NCI-H82 treated with DMSO at 0.1 percent for 48 hours (cell line): ENCODE results near the gene FZD10.

Experiments used
- DNase-seq: peaks from one replicate; lab custom pipeline; 2025; ENCODE audit not compliant: unreplicated experiment; lab: John Stamatoyannopoulos, UW

Gene FZD10

DNA sequence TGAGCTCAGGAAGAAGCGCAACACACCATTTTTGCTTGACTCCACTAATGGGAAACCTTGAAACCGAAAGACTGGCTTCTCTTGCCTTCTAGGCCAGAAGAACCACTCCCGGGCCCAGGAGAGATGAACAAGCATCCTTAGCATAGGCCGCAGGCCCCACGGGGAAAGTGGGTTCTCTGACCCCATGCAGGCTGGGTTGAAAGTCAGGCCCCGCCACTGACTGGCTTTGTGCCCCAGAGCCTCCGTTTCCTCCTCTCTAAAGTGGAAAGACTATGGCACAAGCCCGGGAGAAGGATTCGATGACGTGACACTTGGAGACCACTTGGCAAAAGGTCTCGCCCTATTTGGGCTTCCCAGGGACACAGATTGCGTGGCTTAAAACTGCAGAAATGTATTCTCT, 9.9 kb upstream of the FZD10 start:
- no peak for DNase-seq

DNA sequence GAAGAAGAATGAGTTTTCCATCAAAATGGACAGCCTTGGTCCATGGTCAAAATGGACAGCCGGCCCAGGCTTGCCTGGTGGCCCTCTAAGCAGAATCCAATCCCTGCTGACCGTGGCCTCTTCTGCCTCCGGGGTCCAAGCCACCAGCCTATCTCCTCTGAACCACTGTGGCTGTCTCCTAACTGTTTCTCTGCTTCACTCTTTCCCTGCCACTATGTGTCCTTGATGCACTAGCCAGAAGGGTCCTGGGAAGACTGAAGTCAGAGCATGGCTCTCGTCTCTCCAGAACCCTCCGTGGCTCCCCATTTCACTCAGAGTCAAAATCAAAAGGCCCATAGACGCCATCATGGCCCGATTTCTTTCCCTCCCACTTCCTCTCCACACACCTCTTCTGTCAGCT, 8.5 kb upstream of the FZD10 start:
- DNase-seq = no peak

DNA sequence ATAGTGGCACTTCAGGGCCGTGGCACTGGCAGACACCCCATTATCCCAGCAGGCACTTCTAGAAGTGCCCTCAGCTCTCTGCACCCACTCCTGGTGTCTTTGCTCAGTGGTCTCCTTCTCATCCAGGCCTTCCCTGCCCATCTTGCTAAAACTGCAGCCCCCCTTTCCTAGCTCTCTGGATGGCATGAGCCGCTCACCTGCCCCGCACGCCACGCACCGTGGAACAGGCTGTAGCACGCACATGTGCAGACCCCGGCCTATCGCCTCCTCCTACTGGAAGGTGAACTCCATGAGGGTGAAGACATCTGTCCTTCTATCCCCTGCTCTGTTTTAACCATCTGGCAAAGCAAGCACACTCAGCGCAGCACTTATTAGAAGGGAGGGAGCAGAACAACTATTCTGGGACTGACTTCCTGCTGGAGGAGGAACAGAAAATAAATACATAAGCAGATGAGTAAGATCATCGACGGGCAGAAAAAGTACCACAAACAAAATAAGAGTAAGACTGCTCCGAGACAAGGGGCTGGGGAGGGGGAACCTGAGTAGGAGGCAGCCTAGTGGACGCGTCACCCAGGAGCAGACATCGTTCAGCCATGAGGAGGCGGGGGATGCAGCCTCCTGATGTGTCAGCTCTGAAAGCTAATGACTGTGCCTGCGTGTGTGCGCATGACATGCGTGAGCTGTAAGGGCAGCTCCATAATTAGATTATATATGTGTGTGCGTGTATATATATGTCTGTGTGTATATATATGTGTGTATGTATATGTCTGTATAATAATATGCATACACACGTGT, 7.8 kb upstream of the FZD10 start:
- no peak for DNase-seq

DNA sequence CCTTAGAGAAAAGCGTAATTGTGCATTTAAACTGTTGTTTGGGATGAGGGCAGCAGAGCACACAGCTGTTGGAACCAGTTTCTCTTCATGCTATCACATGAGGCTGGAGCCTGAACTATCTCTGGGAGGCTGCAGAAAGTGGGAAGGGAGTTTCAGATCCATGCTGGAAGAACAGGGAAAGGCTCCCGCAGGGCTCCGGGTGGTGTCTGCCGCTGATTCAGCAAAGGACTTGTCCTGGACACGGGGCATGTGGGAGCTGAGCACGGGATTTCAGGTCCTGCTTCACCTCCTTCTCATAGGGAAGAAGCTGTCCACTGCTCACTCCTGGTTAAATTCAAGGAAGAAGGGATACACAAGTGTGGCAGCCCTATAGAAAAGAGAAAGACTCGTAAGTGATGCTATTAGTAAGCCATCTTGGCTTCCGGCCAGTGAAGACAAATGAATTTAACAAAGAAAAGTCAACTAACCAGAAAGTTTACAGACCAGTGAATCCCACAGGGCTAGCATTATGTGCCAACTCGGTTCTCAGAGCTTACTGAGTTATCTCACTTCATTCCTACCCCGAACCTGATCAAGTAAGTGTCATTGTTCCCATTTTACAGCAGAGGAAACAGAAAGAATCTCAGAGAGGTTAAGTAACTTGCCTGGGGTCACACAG, 6.7 kb upstream of the FZD10 start:
- no peak for DNase-seq

DNA sequence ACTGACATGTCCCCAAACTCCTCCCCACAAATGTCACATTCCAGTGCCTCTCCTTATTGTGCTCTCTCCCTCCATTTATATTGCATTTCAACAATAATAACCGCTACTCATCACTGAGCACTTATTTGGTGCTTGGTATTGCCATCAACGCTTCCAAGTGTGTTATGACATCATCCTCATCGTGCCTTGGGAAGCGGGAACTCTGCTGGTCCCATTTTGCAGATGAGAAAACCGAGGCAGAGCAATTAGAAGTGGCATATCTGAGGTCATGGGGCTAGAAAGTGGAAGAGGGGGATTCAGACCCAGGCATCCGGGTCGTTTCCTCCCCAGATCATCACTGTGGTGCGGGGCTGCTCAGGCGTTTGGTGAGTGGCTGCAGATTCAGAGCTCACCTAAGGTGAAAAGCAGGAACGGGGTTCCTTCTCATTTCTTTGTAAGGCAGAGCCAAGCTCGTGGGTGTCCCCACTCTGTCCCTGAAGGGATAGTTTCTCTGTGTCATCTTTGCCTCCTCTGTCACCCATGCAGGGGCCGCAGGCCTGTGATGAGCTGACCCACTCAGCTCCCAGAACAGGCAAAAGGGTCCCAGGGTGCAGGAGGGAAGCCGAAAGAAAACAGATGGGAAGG, 5.5 kb upstream of the FZD10 start:
- no peak for DNase-seq

DNA sequence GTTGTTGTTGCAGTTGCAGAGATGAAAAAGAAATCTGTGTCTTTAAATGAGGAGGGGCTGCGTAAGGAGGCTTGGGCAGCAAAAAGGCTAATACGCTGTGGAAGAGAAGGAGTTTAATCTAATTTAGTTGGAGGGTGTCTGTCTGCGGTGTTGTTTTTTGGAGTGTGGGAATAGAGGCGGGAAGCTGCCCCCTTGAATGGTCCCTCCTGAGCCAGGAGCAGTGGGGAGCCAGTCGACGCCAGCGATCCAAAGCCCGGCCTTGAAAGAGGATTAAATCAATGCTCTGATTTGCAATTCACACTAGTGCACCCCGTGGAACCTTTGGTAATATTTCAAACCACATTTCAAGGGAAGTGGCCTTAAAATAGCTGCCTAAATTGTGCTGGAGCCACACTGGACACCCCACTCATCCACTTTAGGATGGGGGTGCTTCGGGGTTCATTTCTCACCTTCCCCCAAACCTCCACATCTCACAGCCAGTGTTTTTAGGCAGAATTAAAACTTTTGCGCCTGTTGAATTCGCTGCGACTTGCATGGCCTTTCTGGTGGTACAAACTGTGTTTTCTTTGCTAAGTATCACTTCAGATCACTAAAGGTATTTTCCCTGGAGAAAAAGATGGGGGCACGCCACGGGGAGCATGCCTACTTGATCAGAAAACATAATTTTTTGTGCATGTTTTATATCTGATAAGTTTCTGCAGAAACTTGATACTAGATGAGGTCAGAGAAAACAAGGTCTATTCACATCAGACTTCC, 4.1 kb upstream of the FZD10 start:
- DNase-seq = no peak

DNA sequence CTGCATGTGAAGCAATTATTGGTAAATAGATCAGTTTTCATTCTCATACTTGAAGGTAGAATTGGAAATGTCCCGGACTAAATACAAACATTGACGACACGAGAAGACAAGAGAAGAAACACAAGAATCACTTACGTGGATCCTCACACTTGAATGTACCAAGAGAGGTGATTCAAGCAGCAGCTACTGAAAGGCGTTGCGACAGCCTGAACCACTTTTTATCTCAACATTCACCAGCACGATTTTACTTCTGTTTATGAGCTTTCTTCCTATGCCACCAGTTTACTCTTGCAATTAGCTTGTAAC, 3.6 kb upstream of the FZD10 start:
- DNase-seq = no peak

DNA sequence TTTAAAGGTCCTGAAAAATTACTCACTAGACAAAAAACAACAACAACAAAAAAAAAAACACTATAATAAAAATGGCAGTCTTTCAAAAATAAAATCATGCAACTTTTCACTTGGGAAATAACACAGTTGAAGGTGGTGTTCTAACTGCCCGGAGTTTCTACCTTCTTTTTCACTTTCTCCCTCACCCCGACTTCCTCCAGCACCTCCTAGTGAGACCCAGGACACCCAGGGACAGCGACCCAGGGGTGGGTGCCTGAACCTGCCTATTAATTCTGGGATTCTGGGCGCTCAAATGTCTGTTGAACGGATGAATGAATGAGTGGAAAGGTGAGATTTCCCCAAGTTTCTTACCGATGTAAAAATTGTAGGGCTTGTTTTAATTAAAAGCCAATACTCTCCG, 2.0 kb upstream of the FZD10 start:
- no peak for DNase-seq

DNA sequence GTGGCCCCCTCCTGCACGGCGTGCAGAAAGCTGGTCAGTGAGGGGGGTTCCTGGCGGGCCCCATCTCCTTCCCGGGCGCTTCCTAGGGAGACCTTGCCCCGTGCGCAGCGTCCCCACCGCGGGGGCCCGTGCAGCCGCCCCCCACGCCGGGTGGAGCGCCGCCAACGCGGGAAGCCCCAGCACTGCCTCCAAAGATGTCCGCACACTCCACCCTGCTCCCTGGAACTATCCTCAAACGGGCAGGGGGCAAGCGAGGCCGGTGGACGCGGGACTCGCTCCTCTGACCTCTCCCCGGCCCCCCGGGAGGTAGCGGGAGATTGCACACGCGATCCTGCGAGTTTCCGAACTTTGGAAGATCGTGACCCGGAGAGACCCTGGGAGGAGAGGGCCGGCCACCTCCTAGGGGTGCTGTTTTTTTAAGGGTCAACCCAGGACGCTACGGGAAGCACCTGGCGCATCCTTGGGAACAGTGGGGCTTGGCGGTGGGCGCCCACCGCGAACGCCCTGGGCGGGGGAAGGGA, 1.5 kb upstream of the FZD10 start:
- no peak for DNase-seq

DNA sequence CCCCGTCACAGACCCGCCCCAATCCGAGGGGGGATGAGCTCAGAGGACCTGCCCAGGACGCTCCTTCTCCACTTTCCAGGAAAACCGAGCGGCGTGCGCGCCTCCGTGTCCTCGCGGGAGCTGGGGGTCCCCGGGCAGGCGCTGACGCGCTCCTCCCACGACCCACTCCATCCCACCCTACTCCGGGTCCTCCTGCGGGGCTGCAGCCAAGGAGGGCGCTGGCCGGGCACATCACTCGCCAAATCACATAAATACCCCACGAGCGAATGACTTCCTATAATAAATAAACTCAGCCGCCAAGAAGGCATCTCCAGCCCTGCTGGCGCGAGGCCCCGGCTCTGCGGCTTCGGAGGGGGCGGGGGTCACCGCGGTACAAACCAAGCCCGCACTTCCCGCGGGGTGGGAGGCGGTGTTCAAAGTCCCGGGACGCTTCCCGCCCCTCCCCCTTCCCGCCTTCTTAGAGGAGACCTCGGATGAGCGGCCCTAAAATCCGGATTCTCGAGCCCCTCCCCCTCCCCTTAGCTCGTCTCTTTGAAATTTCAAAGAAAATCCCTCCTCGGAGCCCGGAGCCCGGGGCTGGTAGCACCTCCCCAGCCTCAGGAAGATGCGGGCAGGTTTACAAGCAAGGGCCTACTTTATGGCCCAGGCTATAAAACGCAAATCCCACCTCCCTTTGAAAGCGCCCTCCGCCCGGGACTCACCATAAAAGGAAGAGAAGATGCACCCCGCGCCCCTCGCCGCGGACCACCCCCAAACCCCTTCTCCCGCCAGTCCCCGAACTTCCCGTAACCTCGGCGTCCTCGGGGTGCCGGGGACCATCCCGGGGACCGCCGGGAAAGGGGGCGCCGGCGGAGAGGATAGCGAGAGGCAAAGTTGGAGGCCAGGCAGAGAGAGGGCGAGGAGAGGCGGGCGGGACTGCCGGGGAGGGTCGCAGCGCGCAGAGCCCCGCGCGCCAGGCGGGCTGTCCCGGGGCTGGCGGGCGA, 712 bp upstream of the FZD10 start:
- DNase-seq = no peak

DNA sequence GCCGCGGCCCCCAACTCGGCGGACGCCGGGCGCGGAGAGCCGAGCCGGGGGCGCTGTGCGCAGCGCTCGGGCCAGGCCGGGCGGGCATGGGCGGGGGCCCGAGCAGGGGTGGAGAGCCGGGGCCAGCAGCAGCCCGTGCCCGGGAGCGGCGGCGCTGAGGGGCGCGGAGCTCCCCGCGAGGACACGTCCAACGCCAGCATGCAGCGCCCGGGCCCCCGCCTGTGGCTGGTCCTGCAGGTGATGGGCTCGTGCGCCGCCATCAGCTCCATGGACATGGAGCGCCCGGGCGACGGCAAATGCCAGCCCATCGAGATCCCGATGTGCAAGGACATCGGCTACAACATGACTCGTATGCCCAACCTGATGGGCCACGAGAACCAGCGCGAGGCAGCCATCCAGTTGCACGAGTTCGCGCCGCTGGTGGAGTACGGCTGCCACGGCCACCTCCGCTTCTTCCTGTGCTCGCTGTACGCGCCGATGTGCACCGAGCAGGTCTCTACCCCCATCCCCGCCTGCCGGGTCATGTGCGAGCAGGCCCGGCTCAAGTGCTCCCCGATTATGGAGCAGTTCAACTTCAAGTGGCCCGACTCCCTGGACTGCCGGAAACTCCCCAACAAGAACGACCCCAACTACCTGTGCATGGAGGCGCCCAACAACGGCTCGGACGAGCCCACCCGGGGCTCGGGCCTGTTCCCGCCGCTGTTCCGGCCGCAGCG, 639 bp downstream of the FZD10 start:
- DNase-seq = no peak

DNA sequence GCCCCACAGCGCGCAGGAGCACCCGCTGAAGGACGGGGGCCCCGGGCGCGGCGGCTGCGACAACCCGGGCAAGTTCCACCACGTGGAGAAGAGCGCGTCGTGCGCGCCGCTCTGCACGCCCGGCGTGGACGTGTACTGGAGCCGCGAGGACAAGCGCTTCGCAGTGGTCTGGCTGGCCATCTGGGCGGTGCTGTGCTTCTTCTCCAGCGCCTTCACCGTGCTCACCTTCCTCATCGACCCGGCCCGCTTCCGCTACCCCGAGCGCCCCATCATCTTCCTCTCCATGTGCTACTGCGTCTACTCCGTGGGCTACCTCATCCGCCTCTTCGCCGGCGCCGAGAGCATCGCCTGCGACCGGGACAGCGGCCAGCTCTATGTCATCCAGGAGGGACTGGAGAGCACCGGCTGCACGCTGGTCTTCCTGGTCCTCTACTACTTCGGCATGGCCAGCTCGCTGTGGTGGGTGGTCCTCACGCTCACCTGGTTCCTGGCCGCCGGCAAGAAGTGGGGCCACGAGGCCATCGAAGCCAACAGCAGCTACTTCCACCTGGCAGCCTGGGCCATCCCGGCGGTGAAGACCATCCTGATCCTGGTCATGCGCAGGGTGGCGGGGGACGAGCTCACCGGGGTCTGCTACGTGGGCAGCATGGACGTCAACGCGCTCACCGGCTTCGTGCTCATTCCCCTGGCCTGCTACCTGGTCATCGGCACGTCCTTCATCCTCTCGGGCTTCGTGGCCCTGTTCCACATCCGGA, 1.4 kb downstream of the FZD10 start:
- no peak for DNase-seq

DNA sequence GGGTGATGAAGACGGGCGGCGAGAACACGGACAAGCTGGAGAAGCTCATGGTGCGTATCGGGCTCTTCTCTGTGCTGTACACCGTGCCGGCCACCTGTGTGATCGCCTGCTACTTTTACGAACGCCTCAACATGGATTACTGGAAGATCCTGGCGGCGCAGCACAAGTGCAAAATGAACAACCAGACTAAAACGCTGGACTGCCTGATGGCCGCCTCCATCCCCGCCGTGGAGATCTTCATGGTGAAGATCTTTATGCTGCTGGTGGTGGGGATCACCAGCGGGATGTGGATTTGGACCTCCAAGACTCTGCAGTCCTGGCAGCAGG, 1.9 kb downstream of the FZD10 start:
- no peak for DNase-seq

DNA sequence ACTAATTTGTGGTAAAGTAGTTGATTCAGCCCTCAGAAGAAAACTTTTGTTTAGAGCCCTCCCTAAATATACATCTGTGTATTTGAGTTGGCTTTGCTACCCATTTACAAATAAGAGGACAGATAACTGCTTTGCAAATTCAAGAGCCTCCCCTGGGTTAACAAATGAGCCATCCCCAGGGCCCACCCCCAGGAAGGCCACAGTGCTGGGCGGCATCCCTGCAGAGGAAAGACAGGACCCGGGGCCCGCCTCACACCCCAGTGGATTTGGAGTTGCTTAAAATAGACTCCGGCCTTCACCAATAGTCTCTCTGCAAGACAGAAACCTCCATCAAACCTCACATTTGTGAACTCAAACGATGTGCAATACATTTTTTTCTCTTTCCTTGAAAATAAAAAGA, 2.7 kb downstream of the FZD10 start:
- DNase-seq = no peak

DNA sequence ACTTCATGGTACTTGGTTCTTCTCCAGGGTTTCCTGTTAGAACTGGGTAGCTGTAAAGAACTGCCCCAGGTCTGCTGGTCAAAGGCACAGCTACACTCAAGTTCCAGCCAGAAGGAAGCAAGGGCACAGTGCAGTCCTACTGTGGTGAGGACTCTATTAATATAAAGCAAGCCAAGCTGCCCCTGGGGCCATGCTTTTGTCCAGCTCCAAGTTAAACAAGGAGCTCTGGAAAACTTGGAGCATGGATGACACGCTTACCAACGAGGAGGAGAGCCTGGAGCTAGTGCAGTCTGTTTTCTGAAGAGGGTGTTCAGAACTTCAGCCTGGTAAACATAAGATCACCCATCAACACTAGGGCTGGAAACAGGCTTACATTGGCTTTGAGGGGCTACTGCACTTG, 4.0 kb downstream of the FZD10 start:
- DNase-seq = no peak

DNA sequence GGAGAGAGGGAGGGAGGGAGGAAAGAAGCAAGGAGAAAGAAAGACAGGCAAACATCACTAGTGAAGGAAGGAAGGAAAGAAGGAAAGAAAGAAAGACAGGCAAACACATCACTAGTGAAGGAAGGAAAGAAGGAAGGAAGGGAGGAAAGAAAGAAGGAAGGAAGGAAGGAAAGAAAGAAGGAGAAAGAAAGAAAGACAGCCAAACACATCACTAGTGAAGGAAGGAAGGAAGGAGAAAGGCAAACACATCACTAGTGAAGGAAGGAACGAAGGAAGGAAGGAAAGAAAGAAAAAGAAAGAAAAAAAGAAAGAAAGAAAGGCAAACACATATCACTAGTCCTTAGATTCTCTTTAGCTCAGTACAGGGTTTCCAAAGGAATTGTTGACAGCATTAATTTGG, 5.3 kb downstream of the FZD10 start:
- DNase-seq = no peak

DNA sequence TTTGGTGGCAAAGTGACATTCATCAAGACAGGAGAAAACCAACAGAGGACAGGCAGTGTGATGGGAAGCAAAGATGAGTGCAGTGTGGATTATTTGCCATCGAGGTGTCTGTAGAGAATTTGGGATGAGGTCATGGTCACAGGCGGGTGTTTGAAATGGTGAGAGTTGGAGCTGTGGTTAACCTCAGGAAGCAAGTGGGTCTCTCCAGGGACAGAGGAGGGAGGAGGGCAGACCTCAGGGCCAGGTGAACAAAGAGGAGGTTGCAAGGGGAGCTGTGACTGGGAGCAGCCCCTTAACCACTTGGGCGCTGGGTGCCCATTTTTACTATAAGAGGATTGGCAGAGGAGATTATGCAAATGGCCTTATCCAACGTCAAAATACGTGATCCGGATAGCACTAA, 7.0 kb downstream of the FZD10 start:
- DNase-seq = no peak

DNA sequence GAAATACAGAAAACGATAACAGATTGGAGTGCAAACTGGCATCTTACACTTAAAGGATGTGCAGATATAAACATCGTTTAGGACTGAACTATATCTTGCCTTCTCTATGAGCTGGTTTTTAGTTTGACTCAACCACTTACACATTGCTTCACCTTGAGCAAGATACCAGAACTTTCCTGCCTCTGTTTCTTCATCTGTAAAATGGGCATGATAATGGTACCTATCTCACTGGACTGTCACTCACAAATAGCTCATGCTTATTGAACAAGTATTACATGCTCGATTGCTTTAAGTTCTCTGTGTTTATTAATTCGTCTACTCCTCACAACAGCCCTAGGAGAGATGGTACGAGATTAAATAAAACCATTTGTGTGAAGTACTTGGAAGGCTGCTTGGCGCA, 7.7 kb downstream of the FZD10 start:
- no peak for DNase-seq

DNA sequence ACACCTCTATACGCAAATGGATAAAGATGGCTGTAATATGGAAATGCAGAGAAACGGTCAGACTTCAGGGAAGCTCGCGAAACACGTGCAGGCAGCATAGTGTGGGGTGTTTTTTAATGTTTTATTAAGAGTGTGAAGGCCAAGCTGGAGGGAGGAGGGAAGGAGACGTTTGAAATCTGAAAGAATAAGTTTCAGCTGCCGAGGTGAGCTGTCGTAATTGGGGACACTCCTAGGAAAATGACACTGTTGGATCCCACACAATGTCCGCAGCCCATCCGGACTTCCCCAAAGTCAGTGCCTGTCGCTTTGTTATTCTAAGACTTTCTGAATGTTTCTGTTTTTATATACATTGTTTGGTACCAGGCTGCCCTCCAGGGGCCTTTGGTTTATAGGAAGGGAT, 8.3 kb downstream of the FZD10 start:
- no peak for DNase-seq
